ENCODE measurements around the gene PEMT. TPM values are rescaled to one million over a fixed set of nuclear protein-coding genes. Genes with fewer than 3 reads are reported as not detected.
A peak's percentile ranks its signal among the peaks of the same experiment; 100 is the strongest.

The PEMT gene
- total RNA-seq, 2 experiments from 2014 or later, result 51.7 to 53.2 TPM

GRCh38 chr17:17494870-17495535 lies 96.5 kb downstream of the PEMT start:
- no peak for ATAC-seq
- Mint-ChIP-seq H3K4me1 (ENCODE audit: low read depth) (peaks cover 15% of the 10 kb centered on the region), H3K9me3 (no peaks in the 10 kb centered on the region), H3K4me3 (peak overlapping the region; percentile 54), H3K27ac (no peak overlapping the region), H3K36me3 (ENCODE audit: low read depth) (peaks cover 10% of the 10 kb centered on the region), H3K27me3 (peaks cover 8% of the 10 kb centered on the region)
- ChIA-PET CTCF (interaction anchor here (2.3 to 4.3 kb wide), 5 partner anchors 10 to 144 kb away, joined by 11 to 100 read pairs (median 27); partner anchors contain the start of gene PEMT), POLR2A (no interaction called here)
- intact Hi-C loops (cut with micrococcal nuclease), result loop anchor here (5.0 to 10.0 kb wide), 2 partner anchors 72 to 140 kb away; no protein-coding TSS in a partner anchor
- peak; percentile 46 for DNase-seq
- no peak for TF ChIP-seq CTCF (IDR thresholded peaks at IDR 0.05)

GRCh38 chr17:17494499-17494869 lies 97.0 kb downstream of the PEMT start:
- no peak overlapping the region for H3K27ac Mint-ChIP-seq
- DNase-seq, result no peak
- H3K36me3 Mint-ChIP-seq (ENCODE audit: low read depth), result peaks cover 14% of the 10 kb centered on the region
- no peak for ATAC-seq
- H3K27me3 Mint-ChIP-seq, result peaks cover 8% of the 10 kb centered on the region
- TF ChIP-seq CTCF (IDR thresholded peaks at IDR 0.05), result no peak
- intact Hi-C loops (cut with micrococcal nuclease), result loop anchor here (10.0 kb wide), 1 partner anchor 140 kb away; no protein-coding TSS in a partner anchor
- H3K4me3 Mint-ChIP-seq, result peak overlapping the region; percentile 18
- ChIA-PET POLR2A (no interaction called here), CTCF (interaction anchor here (3.3 to 4.3 kb wide), 3 partner anchors 97 to 145 kb away, joined by 22 to 100 read pairs (median 27); partner anchors contain the start of gene PEMT)
- peaks cover 18% of the 10 kb centered on the region for H3K4me1 Mint-ChIP-seq (ENCODE audit: low read depth)
- no peaks in the 10 kb centered on the region for H3K9me3 Mint-ChIP-seq

GRCh38 chr17:17493986-17494466 lies 97.5 kb downstream of the PEMT start:
- POLR2A ChIA-PET, result no interaction called here
- peaks cover 8% of the 10 kb centered on the region for H3K27me3 Mint-ChIP-seq
- H3K36me3 Mint-ChIP-seq (ENCODE audit: low read depth), result peaks cover 16% of the 10 kb centered on the region
- H3K9me3 Mint-ChIP-seq, result no peaks in the 10 kb centered on the region
- peaks cover 20% of the 10 kb centered on the region for H3K4me1 Mint-ChIP-seq (ENCODE audit: low read depth)
- H3K27ac Mint-ChIP-seq, result no peak overlapping the region
- intact Hi-C loops (cut with micrococcal nuclease), result loop anchor here (10.0 kb wide), 1 partner anchor 139 kb away; no protein-coding TSS in a partner anchor
- DNase-seq (no peak), ATAC-seq (no peak)
- CTCF ChIA-PET, result interaction anchor here (4.3 kb wide), 1 partner anchor 145 kb away, joined by 100 read pairs; no protein-coding TSS in a partner anchor
- no peak for TF ChIP-seq CTCF (IDR thresholded peaks at IDR 0.05)
- H3K4me3 Mint-ChIP-seq, result no peak overlapping the region

- Mint-ChIP-seq H3K27me3 (peaks cover 8% of the 10 kb centered on the region), H3K4me1 (ENCODE audit: low read depth) (peaks cover 23% of the 10 kb centered on the region), H3K36me3 (ENCODE audit: low read depth) (peaks cover 18% of the 10 kb centered on the region), H3K27ac (no peak overlapping the region), H3K4me3 (no peak overlapping the region), H3K9me3 (no peaks in the 10 kb centered on the region)
- DNase-seq, result no peak
- POLR2A ChIA-PET, result no interaction called here
- TF ChIP-seq CTCF (IDR thresholded peaks at IDR 0.05), result no peak
- intact Hi-C loops (cut with micrococcal nuclease), result loop anchor here (10.0 kb wide), 1 partner anchor 139 kb away; no protein-coding TSS in a partner anchor
- CTCF ChIA-PET, result no interaction called here
- no peak for ATAC-seq
These were observed 98.1 kb downstream of the PEMT start for GRCh38 chr17:17493249-17493985.
